GM10266 (cell line): ENCODE results near the gene AVEN.

Experiments
- DNase-seq: peaks from one replicate; pipeline ENCODE4 v3.0.0; 2012; ENCODE audit errors: extremely low spot score
- TF ChIP-seq, protein P1 (sequence below): IDR thresholded peaks from 2 replicates; pipeline ENCODE4 v1.5.1; 2012; ENCODE audit warnings: mild to moderate bottlenecking, low read depth; ENCODE audit not compliant: control insufficient read depth, insufficient read depth; ENCODE audit errors: missing control alignments

Gene AVEN

DNA sequence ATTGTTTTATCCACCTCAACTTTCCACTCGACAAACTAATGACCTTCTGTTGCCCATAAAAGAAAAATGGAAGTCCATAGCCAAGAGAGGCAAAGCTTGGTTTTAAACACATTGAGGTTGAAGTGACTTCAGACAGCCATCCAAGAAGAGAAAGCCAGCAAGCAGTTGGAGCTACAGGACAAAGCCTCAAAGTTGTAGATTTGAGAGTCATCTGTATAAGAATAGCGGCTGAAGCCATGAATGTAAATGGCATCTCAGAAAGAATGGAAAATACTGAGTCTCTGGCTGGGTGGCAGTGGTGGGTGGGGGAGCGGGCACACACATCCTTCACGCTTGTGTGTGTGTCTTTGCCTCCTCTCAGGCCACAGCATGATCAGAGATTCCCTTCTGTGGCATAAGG, 194.8 kb downstream of the AVEN start:
- TF ChIP-seq, protein P1, sequence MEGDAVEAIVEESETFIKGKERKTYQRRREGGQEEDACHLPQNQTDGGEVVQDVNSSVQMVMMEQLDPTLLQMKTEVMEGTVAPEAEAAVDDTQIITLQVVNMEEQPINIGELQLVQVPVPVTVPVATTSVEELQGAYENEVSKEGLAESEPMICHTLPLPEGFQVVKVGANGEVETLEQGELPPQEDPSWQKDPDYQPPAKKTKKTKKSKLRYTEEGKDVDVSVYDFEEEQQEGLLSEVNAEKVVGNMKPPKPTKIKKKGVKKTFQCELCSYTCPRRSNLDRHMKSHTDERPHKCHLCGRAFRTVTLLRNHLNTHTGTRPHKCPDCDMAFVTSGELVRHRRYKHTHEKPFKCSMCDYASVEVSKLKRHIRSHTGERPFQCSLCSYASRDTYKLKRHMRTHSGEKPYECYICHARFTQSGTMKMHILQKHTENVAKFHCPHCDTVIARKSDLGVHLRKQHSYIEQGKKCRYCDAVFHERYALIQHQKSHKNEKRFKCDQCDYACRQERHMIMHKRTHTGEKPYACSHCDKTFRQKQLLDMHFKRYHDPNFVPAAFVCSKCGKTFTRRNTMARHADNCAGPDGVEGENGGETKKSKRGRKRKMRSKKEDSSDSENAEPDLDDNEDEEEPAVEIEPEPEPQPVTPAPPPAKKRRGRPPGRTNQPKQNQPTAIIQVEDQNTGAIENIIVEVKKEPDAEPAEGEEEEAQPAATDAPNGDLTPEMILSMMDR: no peak
- DNase-seq: no peak

DNA sequence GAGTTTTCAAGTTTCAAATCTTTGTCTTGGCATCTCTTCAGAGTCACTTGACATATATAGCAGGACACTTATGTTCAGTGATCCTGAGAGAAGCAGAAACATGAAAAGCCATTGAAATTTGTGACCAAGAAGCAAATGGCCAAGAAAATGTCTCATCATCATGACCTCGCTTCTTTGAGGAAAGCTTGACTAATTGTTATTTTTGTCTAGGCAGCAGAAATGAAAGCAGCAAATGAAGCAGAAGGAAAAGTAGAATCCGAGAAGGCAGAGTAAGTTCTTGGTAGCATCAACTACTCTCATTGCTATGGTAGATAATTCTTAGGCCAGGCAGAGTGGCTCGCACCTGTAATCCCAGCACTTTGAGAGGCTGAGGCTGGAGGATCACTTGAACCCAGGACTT, 198.4 kb downstream of the AVEN start:
- TF ChIP-seq, protein P1: no peak
- DNase-seq: no peak

DNA sequence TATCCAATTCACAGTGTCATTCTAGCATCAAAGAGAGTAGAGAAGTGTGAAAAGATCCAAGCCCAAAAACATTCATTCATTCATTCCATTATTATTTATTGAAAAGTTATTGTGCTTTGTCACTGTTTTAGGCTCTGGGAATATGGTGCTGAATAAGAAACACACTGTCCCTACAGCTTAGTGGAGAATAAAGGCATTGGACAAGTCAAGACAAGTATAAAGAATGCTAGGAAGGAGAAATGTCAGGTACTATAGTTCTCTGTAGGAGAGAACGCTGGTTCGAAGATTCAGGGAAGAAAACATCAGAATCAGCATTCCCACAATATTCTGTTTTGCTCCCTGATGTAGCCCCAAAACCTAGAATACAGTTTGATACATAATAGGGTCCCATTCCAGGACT, 199.5 kb downstream of the AVEN start:
- DNase-seq: no peak

DNA sequence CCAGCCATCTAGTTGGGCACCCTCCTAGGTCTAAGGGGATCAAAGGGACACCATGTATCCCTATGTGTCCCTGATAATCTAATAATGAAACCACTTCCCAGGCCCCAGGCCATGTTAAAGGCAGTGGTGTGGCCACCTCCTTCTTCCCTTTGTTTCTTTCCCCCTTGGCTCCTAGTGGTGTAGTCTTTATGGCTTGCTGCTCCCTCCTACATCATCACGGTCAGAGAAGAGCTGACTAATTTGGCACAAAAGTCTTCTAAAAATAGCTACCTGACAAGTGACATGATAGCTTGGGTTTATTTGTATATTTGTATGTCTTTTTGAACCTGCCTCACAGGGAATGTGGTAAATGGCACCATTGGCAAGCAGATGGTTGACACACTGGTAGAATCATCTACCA, 201.7 kb downstream of the AVEN start:
- TF ChIP-seq, protein P1: no peak

More for the DNA sequence above, 199.5 kb downstream of the AVEN start:
- TF ChIP-seq, protein P1: no peak

DNA sequence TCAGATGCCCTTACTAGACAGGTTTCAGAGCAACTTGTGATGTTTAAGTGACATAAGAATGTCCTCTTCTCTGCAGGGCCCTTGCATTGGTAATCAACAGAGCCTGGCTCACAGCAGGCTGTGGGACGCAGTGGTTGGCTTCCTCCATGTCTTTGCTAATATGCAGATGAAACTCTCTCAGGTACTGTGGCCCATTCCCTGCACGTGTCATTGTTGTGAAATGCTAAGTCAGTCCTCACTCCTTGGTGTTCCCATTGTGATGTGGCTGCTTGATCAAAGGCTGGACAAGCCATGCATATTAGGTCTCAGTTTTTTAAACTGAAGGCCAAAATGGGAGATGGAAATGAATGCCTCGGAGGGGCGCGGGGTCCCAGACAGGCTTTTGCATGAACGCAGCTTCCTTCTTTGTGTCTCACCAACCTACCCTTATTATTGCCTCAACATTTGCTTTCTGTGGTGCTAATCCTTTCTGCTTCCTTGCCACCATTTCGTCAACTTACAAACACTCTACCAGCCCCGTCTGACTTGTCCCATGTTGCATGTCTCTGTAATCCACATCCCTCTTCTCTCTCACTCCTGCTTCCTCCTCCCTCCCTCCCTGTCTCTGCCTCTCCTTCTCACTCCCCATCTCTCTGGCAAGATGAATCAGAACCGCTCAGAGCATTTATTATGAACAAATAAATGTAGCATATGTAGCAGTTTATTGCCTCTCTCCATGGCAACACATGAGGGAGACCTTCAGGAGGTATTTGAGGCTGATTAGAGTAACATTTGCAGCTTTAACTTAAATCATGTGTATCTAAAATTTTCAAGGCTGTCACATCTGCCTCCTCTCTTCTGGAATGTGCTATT, 203.9 kb downstream of the AVEN start:
- TF ChIP-seq, protein P1: no peak
- DNase-seq: no peak

More for the DNA sequence above, 201.7 kb downstream of the AVEN start:
- no peak for DNase-seq

GRCh38 chr15:33831646-33832045, 207.4 kb downstream of the AVEN start:
- TF ChIP-seq, protein P1: no peak
- no peak for DNase-seq

GRCh38 chr15:33830351-33830750, 208.7 kb downstream of the AVEN start:
- TF ChIP-seq, protein P1: no peak
- no peak for DNase-seq
